Chondrocyte (in vitro differentiated cells): ENCODE data around the gene RSPH3. TPM values are rescaled to one million over a fixed set of nuclear protein-coding genes. Genes with fewer than 3 reads are reported as not detected.
"Not testable (repeated sequence)": the region's sequence is repeated elsewhere in the genome, so short reads cannot be mapped to it uniquely, and the experiment has no call there.

Source experiments
- DNase-seq: peaks from one replicate; pipeline ENCODE4 v3.0.0; 2021; ENCODE audit warnings: mixed read lengths, low spot score
- H3K27ac Mint-ChIP-seq: one replicate; pipeline ENCODE4 v1.8.0; 2021; ENCODE audit warnings: mild to moderate bottlenecking, moderate library complexity, mixed read lengths; ENCODE audit not compliant: unreplicated experiment
- H3K27me3 Mint-ChIP-seq: 2 replicates; pipeline ENCODE4 v1.8.0; 2021; ENCODE audit warnings: low read depth, mixed read lengths
- H3K36me3 Mint-ChIP-seq: 2 replicates; pipeline ENCODE4 v1.8.0; 2021; ENCODE audit warnings: low read depth, mixed read lengths
- H3K4me1 Mint-ChIP-seq: 2 replicates; pipeline ENCODE4 v1.8.0; 2021; ENCODE audit warnings: low read depth, mild to moderate bottlenecking, mixed read lengths
- H3K4me3 Mint-ChIP-seq: one replicate; pipeline ENCODE4 v1.8.0; 2021; ENCODE audit warnings: mild to moderate bottlenecking, moderate library complexity, mixed read lengths; ENCODE audit not compliant: unreplicated experiment
- H3K9me3 Mint-ChIP-seq: 2 replicates; pipeline ENCODE4 v1.8.0; 2021; ENCODE audit warnings: low read depth, mixed read lengths
- CTCF ChIP-seq: fragments of 200-600 bp; sonication (generic); IDR thresholded peaks from 2 replicates; pipeline ENCODE4 v1.5.0; 2021; ENCODE audit warnings: antibody characterized with exemption, mild to moderate bottlenecking, moderate library complexity
- total RNA-seq: library from RNA; stranded (reverse); gene quantifications from 3 replicates; pipeline ENCODE4 v1.2.1, GENCODE V29; 2021

The RSPH3 gene
- total RNA-seq, 1 donor from 2014 or later: 8.3 TPM

DNA sequence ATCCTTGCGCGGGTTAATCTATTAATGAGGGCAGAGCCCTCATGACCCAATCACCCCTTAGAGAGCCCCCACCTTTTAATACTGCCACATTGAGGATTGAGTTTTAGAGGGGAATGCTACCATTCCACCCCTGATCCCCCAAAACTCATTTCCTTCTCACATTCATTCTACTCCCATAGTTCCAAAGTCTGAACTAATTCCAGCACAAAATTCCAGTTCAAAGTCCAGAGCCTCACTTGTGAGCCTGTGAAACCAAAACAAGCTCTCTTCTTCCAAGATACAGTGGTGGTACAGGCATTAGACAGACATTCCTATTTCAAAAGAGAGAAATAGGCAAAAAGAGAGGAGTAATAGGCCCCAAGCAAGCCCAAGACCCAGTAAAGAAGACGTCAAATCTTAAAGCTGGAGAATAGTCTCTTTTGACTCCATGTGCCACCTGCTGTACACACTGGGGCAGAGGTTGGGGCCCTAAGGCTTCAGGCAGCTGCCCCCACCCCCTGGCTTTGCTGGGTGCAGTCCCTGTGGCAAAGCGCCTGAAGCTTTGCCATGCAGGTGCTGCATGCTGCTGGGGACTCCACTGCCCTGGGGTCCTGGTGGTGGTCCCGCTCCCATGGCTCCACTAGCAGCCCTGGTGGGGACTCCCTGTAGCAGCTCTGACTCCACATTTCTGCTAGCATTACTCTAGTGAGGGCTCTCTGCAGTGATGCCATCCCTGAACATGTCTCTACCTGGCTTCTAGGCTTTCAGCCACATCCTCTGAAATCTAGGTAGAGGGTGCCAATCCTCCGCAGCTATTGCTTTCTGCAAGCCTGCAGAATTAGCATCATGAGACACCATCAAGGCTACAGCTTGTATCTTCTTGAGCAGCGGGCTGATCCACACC, 41.3 kb downstream of the RSPH3 start:
- no peaks in the 10 kb centered on the region for H3K27me3 Mint-ChIP-seq
- no peaks in the 10 kb centered on the region for H3K4me1 Mint-ChIP-seq
- no peak overlapping the region for H3K4me3 Mint-ChIP-seq
- H3K9me3 Mint-ChIP-seq: peaks cover 6% of the 10 kb centered on the region
- DNase-seq: no peak
- no peak overlapping the region for H3K27ac Mint-ChIP-seq
- TF ChIP-seq CTCF: no peak
- H3K36me3 Mint-ChIP-seq: peaks cover 2% of the 10 kb centered on the region

DNA sequence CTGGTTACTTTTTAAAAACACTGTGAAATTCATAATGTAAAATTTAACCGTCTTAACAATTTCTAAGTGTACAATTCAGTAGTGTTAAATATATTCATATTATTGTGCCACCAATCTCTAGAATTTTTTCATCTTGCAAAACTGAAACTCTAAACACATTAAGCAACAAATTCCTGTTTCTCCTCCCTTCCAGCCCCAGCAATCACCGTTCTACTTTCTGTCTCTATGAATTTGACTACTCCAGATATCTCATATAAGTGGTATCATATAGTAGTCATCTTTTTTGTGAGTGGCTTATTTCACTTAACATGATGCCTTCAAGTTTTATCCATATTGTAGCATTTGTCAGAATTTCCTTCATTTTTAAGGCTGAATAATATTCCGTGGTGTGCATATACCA, 44.7 kb downstream of the RSPH3 start:
- Mint-ChIP-seq H3K4me1 (no peaks in the 10 kb centered on the region), H3K27me3 (no peaks in the 10 kb centered on the region), H3K27ac (no peak overlapping the region), H3K9me3 (peaks cover 11% of the 10 kb centered on the region), H3K4me3 (no peak overlapping the region), H3K36me3 (peaks cover 5% of the 10 kb centered on the region)
- no peak for DNase-seq
- no peak for TF ChIP-seq CTCF

DNA sequence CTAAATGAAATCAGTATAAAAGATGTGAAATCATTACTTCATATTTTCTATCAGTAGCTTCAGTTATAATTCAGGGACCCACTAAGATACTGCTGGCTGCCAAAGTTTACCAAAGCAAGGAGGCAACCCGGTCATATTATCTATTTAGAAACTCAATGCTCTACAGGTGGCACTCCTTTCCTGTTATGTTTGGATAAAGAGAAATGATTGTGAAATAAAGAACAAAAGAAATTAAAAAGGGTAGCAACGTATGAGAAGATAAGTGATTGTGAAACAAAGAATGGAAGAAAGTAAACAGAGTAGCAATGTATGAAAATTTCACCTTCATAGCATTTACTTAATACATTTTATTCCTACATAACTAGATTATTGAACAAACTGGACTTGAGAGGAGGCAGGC, 45.2 kb downstream of the RSPH3 start:
- no peak overlapping the region for H3K27ac Mint-ChIP-seq
- DNase-seq: no peak
- no peak overlapping the region for H3K4me3 Mint-ChIP-seq
- no peaks in the 10 kb centered on the region for H3K4me1 Mint-ChIP-seq
- peaks cover 11% of the 10 kb centered on the region for H3K9me3 Mint-ChIP-seq
- TF ChIP-seq CTCF: no peak
- H3K36me3 Mint-ChIP-seq: peaks cover 5% of the 10 kb centered on the region
- H3K27me3 Mint-ChIP-seq: no peaks in the 10 kb centered on the region

- peaks cover 11% of the 10 kb centered on the region for H3K9me3 Mint-ChIP-seq
- not testable (repeated sequence) for H3K27me3 Mint-ChIP-seq, H3K4me3 Mint-ChIP-seq, H3K36me3 Mint-ChIP-seq, DNase-seq, H3K4me1 Mint-ChIP-seq, H3K27ac Mint-ChIP-seq
Observed at GRCh38 chr6:158952011-158952410, 48.0 kb downstream of the RSPH3 start.

DNA sequence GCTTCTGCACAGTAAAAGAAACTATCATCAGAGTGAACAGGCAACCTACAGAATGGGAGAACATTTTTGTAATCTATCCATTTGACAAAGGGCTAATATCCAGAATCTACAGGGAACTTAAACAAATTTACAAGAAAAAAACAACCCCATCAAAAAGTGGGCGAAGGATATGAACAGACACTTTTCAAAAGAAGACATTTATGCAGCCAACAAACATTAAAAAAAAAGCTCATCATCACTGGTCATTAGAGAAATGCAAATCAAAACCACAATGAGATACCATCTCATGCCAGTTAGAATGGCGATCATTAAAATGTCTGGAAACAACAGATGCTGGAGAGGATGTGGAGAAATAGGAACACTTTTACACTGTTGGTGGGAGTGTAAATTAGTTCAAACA, 48.4 kb downstream of the RSPH3 start:
- not testable (repeated sequence) for H3K4me1 Mint-ChIP-seq, H3K27ac Mint-ChIP-seq, H3K27me3 Mint-ChIP-seq, H3K4me3 Mint-ChIP-seq, DNase-seq, H3K36me3 Mint-ChIP-seq
- H3K9me3 Mint-ChIP-seq: peaks cover 11% of the 10 kb centered on the region

- DNase-seq: peak; percentile 22
- Mint-ChIP-seq H3K4me1 (no peaks in the 10 kb centered on the region), H3K4me3 (no peak overlapping the region), H3K36me3 (peaks cover 11% of the 10 kb centered on the region), H3K27ac (no peak overlapping the region), H3K27me3 (no peaks in the 10 kb centered on the region), H3K9me3 (peaks cover 16% of the 10 kb centered on the region)
- no peak for TF ChIP-seq CTCF
Observed at GRCh38 chr6:158947284-158947683, 52.7 kb downstream of the RSPH3 start.
